CD4-positive, alpha-beta T cell treated with Interleukin-15 for 1 hour (primary cell): ENCODE results near the gene FAHD1.

Experiments used
- DNase-seq: peaks from one replicate; pipeline ENCODE4 v3.0.0-alpha.2; 2020

The FAHD1 gene

GRCh38 chr16:1818204-1818872, 8.7 kb upstream of the FAHD1 start:
- DNase-seq: no peak

- no peak for DNase-seq
These were observed 8.0 kb upstream of the FAHD1 start for GRCh38 chr16:1818873-1819525.

GRCh38 chr16:1819611-1820010, 7.4 kb upstream of the FAHD1 start:
- DNase-seq: no peak

GRCh38 chr16:1820096-1820945, 6.7 kb upstream of the FAHD1 start:
- DNase-seq: no peak

GRCh38 chr16:1820946-1821290, 6.1 kb upstream of the FAHD1 start:
- no peak for DNase-seq

GRCh38 chr16:1821861-1822611, 5.0 kb upstream of the FAHD1 start:
- DNase-seq: no peak

- DNase-seq: no peak
These were observed 4.2 kb upstream of the FAHD1 start for GRCh38 chr16:1822801-1823200.

GRCh38 chr16:1823821-1824220, 3.2 kb upstream of the FAHD1 start:
- no peak for DNase-seq

- no peak for DNase-seq
These were observed 1.6 kb upstream of the FAHD1 start for GRCh38 chr16:1825381-1825863.

GRCh38 chr16:1825864-1826690, 929 bp upstream of the FAHD1 start:
- no peak for DNase-seq

GRCh38 chr16:1828645-1829410, 1.8 kb downstream of the FAHD1 start:
- no peak for DNase-seq

- DNase-seq: no peak
These were observed 3.2 kb downstream of the FAHD1 start for GRCh38 chr16:1830213-1830612.

- no peak for DNase-seq
These were observed 4.4 kb downstream of the FAHD1 start for GRCh38 chr16:1831186-1832075.

- DNase-seq: no peak
These were observed 5.9 kb downstream of the FAHD1 start for GRCh38 chr16:1832838-1833454.

- DNase-seq: no peak
These were observed 7.1 kb downstream of the FAHD1 start for GRCh38 chr16:1834096-1834495.

GRCh38 chr16:1839554-1839953, 12.5 kb downstream of the FAHD1 start:
- DNase-seq: no peak

- DNase-seq: no peak
These were observed 19.0 kb downstream of the FAHD1 start for GRCh38 chr16:1845985-1846384.

- DNase-seq: no peak
These were observed 19.4 kb downstream of the FAHD1 start for GRCh38 chr16:1846416-1846815.

- no peak for DNase-seq
These were observed 24.0 kb downstream of the FAHD1 start for GRCh38 chr16:1850981-1851380.

- no peak for DNase-seq
These were observed 24.8 kb downstream of the FAHD1 start for GRCh38 chr16:1851793-1852192.
